Mesothelial cell of epicardium (in vitro differentiated cells): ENCODE results near the gene CHKA. TPM values are rescaled to one million over a fixed set of nuclear protein-coding genes. Genes with fewer than 3 reads are reported as not detected.
A peak's percentile ranks its signal among the peaks of the same experiment; 100 is the strongest.
"Not testable (repeated sequence)": the region's sequence is repeated elsewhere in the genome, so short reads cannot be mapped to it uniquely, and the experiment has no call there.

ENCODE experiments used
- DNase-seq, 2 experiments: peaks; one replicate each; pipeline ENCODE4 v3.0.0; 2021; ENCODE audit warnings: low spot score in 2 of 2; ENCODE audit not compliant: unreplicated experiment in 2 of 2
- H3K27ac Mint-ChIP-seq: 2 replicates; pipeline ENCODE4 v1.8.0; 2021; ENCODE audit warnings: mixed read lengths
- H3K27me3 Mint-ChIP-seq: 2 replicates; pipeline ENCODE4 v1.8.0; 2021; ENCODE audit warnings: low read depth, mixed read lengths
- H3K36me3 Mint-ChIP-seq: 2 replicates; pipeline ENCODE4 v1.8.0; 2021; ENCODE audit warnings: mixed read lengths
- H3K4me1 Mint-ChIP-seq: 2 replicates; pipeline ENCODE4 v1.8.0; 2021; ENCODE audit warnings: mixed read lengths
- H3K4me3 Mint-ChIP-seq: 2 replicates; pipeline ENCODE4 v1.8.0; 2021; ENCODE audit warnings: mild to moderate bottlenecking, moderate library complexity, mixed read lengths
- H3K9me3 Mint-ChIP-seq: 2 replicates; pipeline ENCODE4 v1.8.0; 2021; ENCODE audit warnings: mixed read lengths
- total RNA-seq: library from RNA; stranded (reverse); gene quantifications from 3 replicates; pipeline ENCODE4 v1.2.1, GENCODE V29; 2021
- TF ChIP-seq, protein P1 (sequence below): fragments of 200-600 bp; sonication (generic); IDR thresholded peaks from one replicate; pipeline ENCODE4 v1.5.0; 2021; ENCODE audit warnings: antibody characterized with exemption; ENCODE audit not compliant: unreplicated experiment

The CHKA gene
- total RNA-seq, 1 donor from 2014 or later = 74.4 TPM

DNA sequence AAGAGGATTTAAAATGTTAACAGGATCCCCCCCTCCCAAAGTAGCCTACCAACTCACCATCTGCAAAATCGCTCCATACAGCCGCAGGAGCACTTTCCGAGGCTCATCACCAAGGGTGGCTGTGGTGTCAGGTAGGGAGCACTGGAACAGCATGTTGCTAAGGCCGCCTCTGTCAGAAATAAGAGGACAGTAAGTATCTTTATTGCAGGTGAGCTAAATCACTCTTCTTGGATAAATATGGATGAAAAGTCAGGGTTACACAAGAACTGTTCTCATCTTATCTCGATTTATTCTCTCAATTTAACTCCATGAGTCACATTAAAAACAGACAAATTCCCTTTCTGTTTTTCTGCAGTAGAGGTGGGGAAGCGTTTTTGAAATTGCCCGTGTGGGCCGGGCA, 24.2 kb downstream of the CHKA start:
- peaks cover under 1% of the 10 kb centered on the region for H3K9me3 Mint-ChIP-seq
- H3K4me1 Mint-ChIP-seq = peaks cover 22% of the 10 kb centered on the region
- no peak overlapping the region for H3K27ac Mint-ChIP-seq
- H3K27me3 Mint-ChIP-seq = no peaks in the 10 kb centered on the region
- no peak for DNase-seq
- TF ChIP-seq, protein P1, sequence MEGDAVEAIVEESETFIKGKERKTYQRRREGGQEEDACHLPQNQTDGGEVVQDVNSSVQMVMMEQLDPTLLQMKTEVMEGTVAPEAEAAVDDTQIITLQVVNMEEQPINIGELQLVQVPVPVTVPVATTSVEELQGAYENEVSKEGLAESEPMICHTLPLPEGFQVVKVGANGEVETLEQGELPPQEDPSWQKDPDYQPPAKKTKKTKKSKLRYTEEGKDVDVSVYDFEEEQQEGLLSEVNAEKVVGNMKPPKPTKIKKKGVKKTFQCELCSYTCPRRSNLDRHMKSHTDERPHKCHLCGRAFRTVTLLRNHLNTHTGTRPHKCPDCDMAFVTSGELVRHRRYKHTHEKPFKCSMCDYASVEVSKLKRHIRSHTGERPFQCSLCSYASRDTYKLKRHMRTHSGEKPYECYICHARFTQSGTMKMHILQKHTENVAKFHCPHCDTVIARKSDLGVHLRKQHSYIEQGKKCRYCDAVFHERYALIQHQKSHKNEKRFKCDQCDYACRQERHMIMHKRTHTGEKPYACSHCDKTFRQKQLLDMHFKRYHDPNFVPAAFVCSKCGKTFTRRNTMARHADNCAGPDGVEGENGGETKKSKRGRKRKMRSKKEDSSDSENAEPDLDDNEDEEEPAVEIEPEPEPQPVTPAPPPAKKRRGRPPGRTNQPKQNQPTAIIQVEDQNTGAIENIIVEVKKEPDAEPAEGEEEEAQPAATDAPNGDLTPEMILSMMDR = no peak
- H3K36me3 Mint-ChIP-seq = peaks cover 9% of the 10 kb centered on the region
- H3K4me3 Mint-ChIP-seq = no peak overlapping the region

- H3K27me3 Mint-ChIP-seq = no peaks in the 10 kb centered on the region
- H3K4me1 Mint-ChIP-seq = peaks cover 16% of the 10 kb centered on the region
- TF ChIP-seq, protein P1 = no peak
- DNase-seq = no peak
- H3K27ac Mint-ChIP-seq = no peak overlapping the region
- no peak overlapping the region for H3K4me3 Mint-ChIP-seq
- peaks cover 5% of the 10 kb centered on the region for H3K36me3 Mint-ChIP-seq
- no peaks in the 10 kb centered on the region for H3K9me3 Mint-ChIP-seq
Measured at GRCh38 chr11:68093565-68093964, 27.6 kb downstream of the CHKA start.

DNA sequence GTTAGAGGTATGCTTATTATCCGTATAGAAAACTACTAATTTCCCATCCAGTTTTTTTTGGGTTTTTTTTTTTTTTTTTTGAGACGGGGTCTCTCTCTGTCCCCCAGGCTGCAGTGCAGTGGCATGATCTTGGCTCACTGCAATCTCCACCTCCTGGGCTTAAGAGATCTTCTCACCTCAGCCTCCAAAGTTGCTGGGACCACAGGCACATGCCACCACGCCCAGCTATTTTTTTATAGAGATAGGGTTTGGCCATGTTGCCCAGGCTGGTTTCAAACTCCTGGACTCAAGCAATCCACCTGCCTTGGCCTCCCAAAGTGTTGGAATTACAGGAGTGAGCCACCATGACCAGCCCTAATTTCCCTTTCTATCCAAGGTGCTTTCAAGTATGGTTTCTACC, 28.2 kb downstream of the CHKA start:
- not testable (repeated sequence) for H3K27ac Mint-ChIP-seq, H3K9me3 Mint-ChIP-seq, H3K36me3 Mint-ChIP-seq, DNase-seq, H3K27me3 Mint-ChIP-seq, H3K4me3 Mint-ChIP-seq
- H3K4me1 Mint-ChIP-seq = peaks cover 14% of the 10 kb centered on the region

DNA sequence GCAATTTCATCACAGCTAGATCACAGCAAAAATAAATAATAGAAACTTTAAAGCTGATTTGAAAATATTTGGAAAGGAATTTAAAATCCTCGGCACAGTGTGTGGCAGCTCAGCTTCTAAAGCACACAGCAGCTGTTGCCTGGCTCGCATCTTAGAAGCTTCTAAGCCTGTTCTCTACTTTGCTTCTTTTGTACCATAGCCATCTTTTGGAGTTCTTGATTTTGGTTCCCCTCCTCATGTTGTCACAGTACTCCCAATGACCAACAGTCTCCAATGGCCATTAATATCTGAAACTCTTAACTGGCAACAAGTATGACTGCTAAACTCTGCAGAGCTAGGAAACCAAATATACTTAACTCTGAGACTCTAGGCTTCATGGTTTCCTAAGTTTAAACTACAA, 28.8 kb downstream of the CHKA start:
- H3K36me3 Mint-ChIP-seq = peaks cover 5% of the 10 kb centered on the region

DNA sequence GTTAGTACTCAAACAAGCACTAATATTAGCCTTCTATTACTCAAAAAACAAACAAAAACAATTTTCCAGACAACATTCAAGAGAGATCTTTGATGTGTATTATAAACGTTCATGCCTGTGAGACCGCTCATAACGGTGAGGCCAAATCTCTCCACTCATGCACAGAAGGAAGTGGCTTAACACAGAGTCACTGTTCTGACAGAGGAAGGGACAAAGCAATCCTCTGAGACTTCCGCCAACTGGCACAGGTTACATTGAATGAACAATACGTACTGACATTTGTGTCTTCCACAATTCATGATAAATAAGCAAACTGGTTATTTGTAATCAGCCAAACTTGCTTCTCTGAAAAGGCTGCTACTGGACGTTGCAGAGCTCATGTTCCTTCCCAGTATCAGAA, 30.5 kb downstream of the CHKA start:
- no peak for DNase-seq
- Mint-ChIP-seq H3K4me3 (no peak overlapping the region), H3K36me3 (peaks cover 6% of the 10 kb centered on the region), H3K9me3 (no peaks in the 10 kb centered on the region), H3K27ac (peak overlapping the region; percentile 15), H3K4me1 (peaks cover 12% of the 10 kb centered on the region), H3K27me3 (no peaks in the 10 kb centered on the region)
- TF ChIP-seq, protein P1 = no peak

More for the DNA sequence above, 28.8 kb downstream of the CHKA start:
- H3K27me3 Mint-ChIP-seq = no peaks in the 10 kb centered on the region
- no peak overlapping the region for H3K4me3 Mint-ChIP-seq
- no peak overlapping the region for H3K27ac Mint-ChIP-seq
- TF ChIP-seq, protein P1 = no peak
- DNase-seq = no peak
- peaks cover 12% of the 10 kb centered on the region for H3K4me1 Mint-ChIP-seq
- H3K9me3 Mint-ChIP-seq = no peaks in the 10 kb centered on the region

DNA sequence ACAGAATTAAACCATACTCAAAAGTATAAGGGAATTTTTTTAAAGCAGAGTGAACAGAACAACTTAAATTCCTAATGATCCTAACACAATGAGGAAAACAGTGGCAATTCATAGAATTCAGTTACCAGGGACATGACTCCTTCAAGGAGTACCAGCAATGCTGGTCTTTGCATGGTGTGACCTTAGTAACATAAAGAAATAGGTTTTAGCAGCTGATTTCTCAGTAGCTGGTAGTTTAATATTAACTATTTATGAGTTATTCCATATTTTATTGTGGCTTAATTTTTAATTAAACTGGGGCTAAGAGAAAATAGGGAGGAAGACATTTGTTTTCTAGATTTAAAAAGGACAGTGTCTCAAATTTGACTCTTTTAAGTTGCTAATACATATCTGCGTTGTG, 30.9 kb downstream of the CHKA start:
- no peak for DNase-seq
- TF ChIP-seq, protein P1 = no peak
- no peak overlapping the region for H3K27ac Mint-ChIP-seq
- peaks cover 12% of the 10 kb centered on the region for H3K4me1 Mint-ChIP-seq
- H3K9me3 Mint-ChIP-seq = no peaks in the 10 kb centered on the region
- no peaks in the 10 kb centered on the region for H3K27me3 Mint-ChIP-seq
- no peak overlapping the region for H3K4me3 Mint-ChIP-seq
- peaks cover 6% of the 10 kb centered on the region for H3K36me3 Mint-ChIP-seq
